Activated CD4-positive, alpha-beta T cell treated with anti-CD3 and anti-CD28 coated beads, Interleukin-2, amount 50 U/mL, for 16 hours (primary cell): ENCODE data around the gene CRTAC1.

Experiments
- DNase-seq: peaks from one replicate; pipeline ENCODE4 v3.0.0-alpha.2; 2020

CRTAC1 gene

DNA sequence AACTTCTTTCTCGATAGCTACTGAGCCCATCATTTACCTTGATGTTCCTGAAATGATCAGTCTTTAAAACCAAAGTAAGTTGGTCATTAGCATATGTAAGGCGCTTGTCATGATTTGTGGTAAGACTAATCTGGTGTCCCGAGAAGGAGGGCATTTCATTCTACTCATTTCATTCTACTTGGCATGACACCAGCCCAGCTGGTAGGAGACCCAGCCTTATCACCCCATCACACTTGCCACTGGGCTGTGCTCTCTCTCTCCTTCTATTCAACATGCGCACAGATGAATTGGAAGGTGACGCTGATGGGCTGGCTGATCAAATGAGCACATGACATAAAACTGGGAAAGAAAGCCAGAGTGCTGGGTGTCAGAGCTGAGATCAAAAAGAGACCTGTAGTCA, 65.7 kb downstream of the CRTAC1 start:
- DNase-seq = no peak

DNA sequence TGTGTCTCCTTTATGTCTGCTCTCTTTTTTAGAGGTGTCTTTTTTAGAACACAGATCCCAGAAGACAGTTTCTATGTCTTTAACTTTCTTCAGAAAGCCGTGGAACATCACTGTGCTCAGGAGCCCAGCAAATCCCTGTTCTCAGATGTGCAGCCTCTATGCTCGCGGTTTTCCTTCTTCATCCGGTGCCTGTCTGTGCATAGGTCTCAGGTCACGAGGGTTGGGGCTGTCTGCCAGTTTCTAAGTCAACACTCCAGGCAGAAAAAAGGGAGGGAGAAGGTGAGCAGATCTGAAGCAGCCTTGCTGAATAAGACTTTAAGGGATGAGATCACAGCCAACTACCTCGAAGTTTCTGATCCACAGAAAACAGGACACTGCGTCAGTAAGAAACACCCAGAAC, 68.5 kb downstream of the CRTAC1 start:
- no peak for DNase-seq

DNA sequence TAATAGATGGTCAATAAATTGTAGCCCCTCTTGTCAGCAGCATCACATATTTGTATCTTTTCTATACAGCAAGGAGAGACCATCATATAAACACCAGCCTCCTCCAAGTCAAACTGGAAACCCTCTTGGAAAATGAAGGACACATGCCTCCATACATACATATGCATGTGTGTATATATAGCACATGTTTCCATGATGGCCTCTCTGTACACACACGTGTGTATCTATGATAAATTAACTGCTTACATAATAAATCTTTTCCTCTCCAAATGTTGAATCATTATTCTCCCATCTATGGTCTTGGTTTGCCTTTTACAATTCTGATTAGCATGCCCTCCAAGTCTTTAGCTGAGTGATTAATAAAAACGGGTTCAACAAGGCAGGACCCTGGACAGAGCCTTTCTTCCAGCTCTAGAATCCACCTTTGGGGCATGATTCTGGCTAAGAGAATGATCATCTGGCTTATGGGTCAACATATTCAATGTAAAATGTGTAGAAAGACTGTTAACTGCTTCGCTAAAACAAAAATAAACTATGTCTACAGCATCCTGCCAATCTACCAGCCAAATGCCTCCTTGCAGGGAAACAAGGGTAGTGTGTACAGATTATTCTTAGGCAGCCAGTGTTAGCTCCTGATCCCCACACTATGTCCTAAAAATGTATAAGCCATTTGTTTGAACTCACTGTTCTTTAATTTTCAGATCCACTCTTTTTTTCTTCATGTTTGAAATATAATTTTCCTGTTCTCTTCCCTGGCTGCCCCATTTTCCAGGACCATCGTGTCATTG, 70.0 kb downstream of the CRTAC1 start:
- DNase-seq = no peak

DNA sequence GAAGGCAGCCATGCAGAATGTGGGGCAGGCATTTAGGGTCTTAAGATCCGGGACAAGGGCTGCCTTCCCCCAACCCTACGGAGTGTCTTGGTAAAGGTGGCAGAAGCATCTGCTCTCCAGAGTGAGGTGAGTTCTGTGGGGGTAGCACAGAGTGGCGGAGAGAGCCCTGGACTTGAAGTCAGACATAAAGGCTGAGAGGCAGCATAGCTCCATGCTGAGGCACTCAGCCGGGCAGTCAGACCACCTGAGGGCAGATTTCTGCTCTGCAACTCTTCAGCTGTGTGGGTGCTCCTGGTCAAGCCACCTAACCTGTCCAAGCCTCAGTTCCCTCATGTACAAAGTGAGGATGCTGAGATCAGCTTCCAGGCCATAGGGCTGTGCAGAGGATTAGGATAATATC, 81.0 kb downstream of the CRTAC1 start:
- DNase-seq = no peak

- no peak for DNase-seq
These were observed 81.6 kb downstream of the CRTAC1 start for GRCh38 chr10:97948822-97949221.

DNA sequence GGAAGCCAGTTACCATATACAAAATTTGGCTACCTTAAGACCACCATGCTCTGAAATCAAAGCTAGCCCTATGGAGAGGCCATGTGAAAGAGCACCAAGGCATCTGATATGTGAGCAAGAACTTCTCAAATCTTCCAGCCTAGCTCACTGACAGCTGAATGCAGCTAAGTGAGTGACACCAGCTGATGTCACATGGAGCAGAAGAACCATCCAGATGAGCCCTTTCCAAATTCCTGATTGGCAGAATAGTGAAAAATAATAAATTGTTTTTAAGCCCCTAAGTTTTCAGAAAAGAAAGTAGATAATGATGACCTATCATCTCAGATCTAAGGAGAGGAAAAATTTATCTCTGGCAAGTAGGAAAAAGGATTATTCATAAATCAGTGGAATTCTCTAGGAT, 85.6 kb downstream of the CRTAC1 start:
- no peak for DNase-seq

- DNase-seq = no peak
These were observed 87.1 kb downstream of the CRTAC1 start for GRCh38 chr10:97943294-97943693.

- no peak for DNase-seq
These were observed 89.9 kb downstream of the CRTAC1 start for GRCh38 chr10:97940534-97940933.

- DNase-seq = no peak
These were observed 90.9 kb downstream of the CRTAC1 start for GRCh38 chr10:97939446-97939990.

DNA sequence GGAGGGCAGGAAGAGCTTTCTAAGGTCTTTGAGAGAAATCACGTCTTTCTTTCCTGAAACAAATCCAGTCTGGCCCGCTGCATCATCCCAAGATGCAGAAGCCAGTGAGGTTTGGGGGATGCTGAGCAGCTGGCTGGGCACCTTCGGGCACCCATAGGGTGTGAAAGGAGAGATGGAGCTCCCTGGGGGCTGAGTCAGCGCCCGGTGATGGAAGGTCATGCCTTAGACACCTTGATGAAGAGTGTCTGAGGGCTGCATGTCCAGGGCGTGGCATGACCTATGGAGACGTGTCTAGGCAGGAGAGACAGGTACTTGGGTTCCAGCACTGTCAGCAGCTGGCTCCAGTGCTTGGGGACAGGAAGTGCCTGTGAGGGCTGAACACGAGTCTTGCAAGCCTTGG, 92.5 kb downstream of the CRTAC1 start:
- no peak for DNase-seq

GRCh38 chr10:97937054-97937453, 93.4 kb downstream of the CRTAC1 start:
- DNase-seq = no peak

DNA sequence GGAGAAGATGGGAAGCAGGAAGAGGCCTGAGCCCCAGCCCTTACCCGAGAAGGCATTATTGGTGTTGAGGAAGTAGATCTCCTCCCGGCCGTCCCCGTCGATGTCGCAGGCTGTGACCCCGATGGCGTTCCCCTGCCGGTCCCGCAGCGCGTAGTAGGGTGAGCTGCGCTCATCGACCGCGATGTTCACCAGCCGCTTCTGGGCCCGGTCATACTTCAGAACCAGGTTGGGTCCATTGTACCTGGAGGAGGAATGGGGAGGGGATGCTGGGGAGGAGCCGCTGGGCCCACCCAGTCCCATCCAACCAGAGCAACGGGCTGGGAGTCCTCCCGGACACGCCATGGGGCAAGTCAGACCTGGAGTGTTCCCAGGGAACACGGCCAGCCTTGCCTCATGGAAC, 94.3 kb downstream of the CRTAC1 start:
- DNase-seq = no peak

- no peak for DNase-seq
These were observed 97.4 kb downstream of the CRTAC1 start for GRCh38 chr10:97932932-97933530.

DNA sequence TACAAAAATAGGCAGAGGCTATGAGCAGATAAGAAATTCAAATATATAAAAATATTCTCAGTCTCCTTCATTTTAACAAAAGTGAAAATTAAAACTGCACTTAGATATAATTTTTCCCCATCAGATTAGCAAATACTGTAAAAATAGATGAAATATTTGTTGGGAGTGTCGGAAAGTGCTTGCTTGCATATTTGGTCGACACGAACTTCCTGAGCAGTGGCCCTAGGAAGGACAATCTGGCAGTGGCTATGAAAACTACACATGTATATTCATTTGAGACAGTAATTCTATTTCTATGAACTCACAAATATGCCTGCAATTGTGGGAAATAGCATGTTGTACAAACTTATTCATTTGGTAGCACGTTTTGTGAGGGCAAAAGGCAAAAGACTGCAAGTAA, 99.4 kb downstream of the CRTAC1 start:
- no peak for DNase-seq

- DNase-seq = no peak
These were observed 101.5 kb downstream of the CRTAC1 start for GRCh38 chr10:97928897-97929296.

- no peak for DNase-seq
These were observed 102.8 kb downstream of the CRTAC1 start for GRCh38 chr10:97927622-97928021.

GRCh38 chr10:97926055-97926454, 104.4 kb downstream of the CRTAC1 start:
- DNase-seq = no peak

- DNase-seq = no peak
These were observed 105.0 kb downstream of the CRTAC1 start for GRCh38 chr10:97925308-97925938.

DNA sequence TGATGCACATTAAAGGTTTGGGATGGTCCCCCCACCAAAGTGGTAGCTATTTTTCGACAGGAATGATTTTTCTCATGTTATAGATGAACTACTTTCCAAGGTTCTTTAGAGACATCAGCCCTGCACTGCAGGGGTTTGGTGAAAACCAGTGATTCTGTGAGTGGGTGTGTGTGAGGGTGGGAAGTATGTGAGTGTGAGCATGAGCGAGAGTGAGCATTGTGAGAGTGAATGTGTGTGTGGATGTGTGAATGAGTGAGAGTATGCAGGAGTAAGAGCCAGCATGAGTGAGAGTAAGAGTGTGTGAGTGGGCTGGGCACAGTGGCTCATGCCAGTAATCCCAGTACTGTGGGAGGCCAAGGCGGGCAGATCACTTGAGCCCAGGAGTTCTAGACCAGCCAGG, 105.7 kb downstream of the CRTAC1 start:
- DNase-seq = no peak

DNA sequence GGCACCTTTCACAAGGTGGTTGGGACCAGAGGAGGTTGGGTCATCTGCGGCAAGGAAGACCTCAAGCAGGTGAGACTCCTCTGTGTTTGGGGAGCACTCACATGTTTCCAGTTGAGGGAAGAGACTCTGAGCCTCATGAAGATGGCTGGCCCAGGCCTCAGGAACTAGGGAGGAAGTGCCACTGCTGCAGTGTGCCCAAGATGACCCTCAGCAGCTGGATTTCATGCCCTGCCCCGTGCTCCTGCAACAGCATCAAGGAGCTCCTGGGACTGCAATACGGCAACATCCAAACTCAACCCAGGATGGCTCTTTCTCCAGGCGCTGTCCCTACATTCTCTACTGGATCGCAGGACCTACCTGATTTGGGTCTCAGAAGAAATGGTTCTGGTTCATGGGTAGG, 106.9 kb downstream of the CRTAC1 start:
- DNase-seq = no peak

DNA sequence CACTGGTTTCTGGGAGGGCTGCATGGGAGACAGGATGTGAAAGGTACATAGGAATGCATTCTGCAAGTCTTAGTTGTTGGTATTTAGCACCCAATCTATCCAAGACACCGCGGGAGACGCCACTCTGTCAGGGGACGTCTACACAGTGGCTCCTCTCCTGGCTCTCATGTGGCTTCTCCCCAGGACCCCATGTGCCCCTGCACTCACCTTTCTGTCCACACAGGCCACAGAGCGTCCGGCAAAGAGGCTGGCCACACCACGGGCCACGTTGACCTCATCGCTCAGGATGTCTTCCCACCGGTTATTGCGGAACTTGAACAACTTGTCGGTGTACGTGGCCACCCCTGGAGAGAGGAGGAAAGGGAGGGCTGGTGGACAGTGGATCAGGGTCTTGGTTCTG, 107.4 kb downstream of the CRTAC1 start:
- no peak for DNase-seq

DNA sequence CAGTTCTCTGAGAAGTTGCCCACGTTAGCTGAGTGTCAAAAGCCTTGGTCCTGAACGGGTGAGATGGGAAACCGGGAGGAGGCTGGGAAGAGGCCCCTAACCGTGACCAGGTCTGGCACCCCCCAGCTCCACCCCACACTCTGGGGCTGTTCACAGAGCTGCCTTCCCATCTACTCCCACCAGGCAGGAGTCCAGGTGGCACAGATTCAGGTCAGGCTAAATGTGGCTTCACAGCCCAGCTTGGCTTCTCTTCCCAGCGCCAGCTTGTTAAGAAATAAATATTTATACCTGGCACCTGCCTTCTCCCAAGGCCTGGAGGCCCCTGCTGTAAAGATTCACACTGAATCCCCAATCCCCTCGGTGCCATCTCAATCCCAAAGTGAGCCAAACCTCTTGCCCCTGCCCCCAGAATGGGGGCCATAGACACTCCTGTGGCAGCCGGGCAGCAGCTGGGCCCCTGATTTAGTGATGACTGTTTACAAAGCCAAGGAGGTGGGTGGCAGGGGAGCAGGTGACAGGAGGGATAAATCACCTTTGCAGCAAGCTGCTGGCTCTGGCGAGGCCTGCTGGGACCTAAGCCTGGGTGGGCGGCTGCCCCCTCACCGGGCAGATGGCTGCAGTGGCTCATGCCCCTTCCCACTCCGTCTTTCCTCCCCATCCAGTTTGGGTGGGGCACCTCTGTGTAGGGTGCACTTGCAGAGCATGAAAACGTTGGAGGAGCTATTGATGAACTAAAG, 108.2 kb downstream of the CRTAC1 start:
- no peak for DNase-seq

GRCh38 chr10:97921581-97922021, 108.8 kb downstream of the CRTAC1 start:
- no peak for DNase-seq
